KMS-11 (cell line): ENCODE results near the gene RBM38.

Experiments used
- H2AFZ ChIP-seq: fragments of 200-600 bp; sonication (generic); 2 replicates; pipeline ENCODE4 v1.6.1; 2016; ENCODE audit warnings: antibody characterized with exemption, mixed run types, low read depth
- H3K27ac ChIP-seq: fragments of 200-600 bp; sonication (generic); 2 replicates; pipeline ENCODE4 v1.6.1; 2016; ENCODE audit warnings: mild to moderate bottlenecking, mixed run types
- H3K27me3 ChIP-seq: fragments of 200-600 bp; sonication (generic); 2 replicates; pipeline ENCODE4 v1.6.1; 2017; ENCODE audit warnings: mild to moderate bottlenecking, low read depth, mixed run types, moderate library complexity; ENCODE audit not compliant: insufficient read depth
- H3K36me3 ChIP-seq: fragments of 200-600 bp; sonication (generic); 2 replicates; pipeline ENCODE4 v1.6.1; 2017; ENCODE audit warnings: mild to moderate bottlenecking, mixed run types; ENCODE audit not compliant: insufficient read depth
- H3K4me1 ChIP-seq: fragments of 200-600 bp; sonication (generic); 2 replicates; pipeline ENCODE4 v1.6.1; 2016; ENCODE audit warnings: mild to moderate bottlenecking, low read depth, mixed run types; ENCODE audit not compliant: poor library complexity, severe bottlenecking
- H3K4me2 ChIP-seq: fragments of 200-600 bp; sonication (generic); 2 replicates; pipeline ENCODE4 v1.7.0; 2016; ENCODE audit warnings: mild to moderate bottlenecking, mixed run types
- H3K4me3 ChIP-seq: fragments of 200-600 bp; sonication (generic); IDR thresholded peaks from 2 replicates; pipeline ENCODE4 v1.6.1; 2017; ENCODE audit warnings: low read depth, low read length, mixed read lengths; ENCODE audit not compliant: insufficient read depth
- H3K79me2 ChIP-seq: fragments of 200-600 bp; sonication (generic); 2 replicates; pipeline ENCODE4 v1.6.1; 2016; ENCODE audit warnings: low read depth, mixed run types; ENCODE audit not compliant: insufficient read depth
- H3K9ac ChIP-seq: fragments of 200-600 bp; sonication (generic); 2 replicates; pipeline ENCODE4 v1.6.1; 2016; ENCODE audit warnings: mild to moderate bottlenecking, mixed run types
- H4K20me1 ChIP-seq: fragments of 200-600 bp; sonication (generic); 2 replicates; pipeline ENCODE4 v1.6.1; 2016; ENCODE audit warnings: mild to moderate bottlenecking, mixed run types; ENCODE audit not compliant: insufficient read depth
- TF ChIP-seq, protein P1 (sequence below): fragments of 200-600 bp; sonication (generic); conservative IDR thresholded peaks from 2 replicates; pipeline ENCODE4 v1.6.1; 2017; ENCODE audit warnings: low read depth, mild to moderate bottlenecking, antibody characterized with exemption, low read length, moderate library complexity, mixed read lengths

The RBM38 gene

DNA sequence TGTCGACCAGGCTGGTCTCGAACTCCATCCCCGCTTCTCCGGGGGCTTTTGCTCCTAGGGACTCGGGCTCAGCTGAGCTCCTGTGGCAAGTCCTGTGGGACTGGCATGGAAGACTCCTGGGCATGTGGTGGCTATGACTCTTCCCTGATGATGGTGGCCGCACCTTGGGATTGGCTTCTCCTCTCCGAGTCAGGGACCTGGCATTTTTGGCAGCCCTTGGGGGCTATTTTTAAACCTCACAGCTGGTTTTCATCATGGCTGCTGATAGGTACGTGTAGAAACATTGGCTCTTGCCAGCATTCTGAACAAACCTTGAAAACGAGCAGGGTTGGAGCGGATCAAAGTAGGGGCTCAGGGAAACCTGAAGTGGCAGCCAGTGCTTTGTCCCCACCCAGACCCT lies 54.1 kb downstream of the RBM38 start:
- TF ChIP-seq, protein P1, sequence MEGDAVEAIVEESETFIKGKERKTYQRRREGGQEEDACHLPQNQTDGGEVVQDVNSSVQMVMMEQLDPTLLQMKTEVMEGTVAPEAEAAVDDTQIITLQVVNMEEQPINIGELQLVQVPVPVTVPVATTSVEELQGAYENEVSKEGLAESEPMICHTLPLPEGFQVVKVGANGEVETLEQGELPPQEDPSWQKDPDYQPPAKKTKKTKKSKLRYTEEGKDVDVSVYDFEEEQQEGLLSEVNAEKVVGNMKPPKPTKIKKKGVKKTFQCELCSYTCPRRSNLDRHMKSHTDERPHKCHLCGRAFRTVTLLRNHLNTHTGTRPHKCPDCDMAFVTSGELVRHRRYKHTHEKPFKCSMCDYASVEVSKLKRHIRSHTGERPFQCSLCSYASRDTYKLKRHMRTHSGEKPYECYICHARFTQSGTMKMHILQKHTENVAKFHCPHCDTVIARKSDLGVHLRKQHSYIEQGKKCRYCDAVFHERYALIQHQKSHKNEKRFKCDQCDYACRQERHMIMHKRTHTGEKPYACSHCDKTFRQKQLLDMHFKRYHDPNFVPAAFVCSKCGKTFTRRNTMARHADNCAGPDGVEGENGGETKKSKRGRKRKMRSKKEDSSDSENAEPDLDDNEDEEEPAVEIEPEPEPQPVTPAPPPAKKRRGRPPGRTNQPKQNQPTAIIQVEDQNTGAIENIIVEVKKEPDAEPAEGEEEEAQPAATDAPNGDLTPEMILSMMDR: no peak
- H3K27ac ChIP-seq: no peak overlapping the region
- no peaks in the 10 kb centered on the region for H3K79me2 ChIP-seq
- no peak overlapping the region for H3K4me2 ChIP-seq
- H3K9ac ChIP-seq: no peak overlapping the region
- no peaks in the 10 kb centered on the region; the same call in 1 of the 2 replicates for H3K27me3 ChIP-seq
- H4K20me1 ChIP-seq: no peaks in the 10 kb centered on the region
- no peak overlapping the region for H2AFZ ChIP-seq
- H3K4me1 ChIP-seq: no peaks in the 10 kb centered on the region
- no peak overlapping the region for H3K4me3 ChIP-seq
- H3K36me3 ChIP-seq: no peaks in the 10 kb centered on the region

DNA sequence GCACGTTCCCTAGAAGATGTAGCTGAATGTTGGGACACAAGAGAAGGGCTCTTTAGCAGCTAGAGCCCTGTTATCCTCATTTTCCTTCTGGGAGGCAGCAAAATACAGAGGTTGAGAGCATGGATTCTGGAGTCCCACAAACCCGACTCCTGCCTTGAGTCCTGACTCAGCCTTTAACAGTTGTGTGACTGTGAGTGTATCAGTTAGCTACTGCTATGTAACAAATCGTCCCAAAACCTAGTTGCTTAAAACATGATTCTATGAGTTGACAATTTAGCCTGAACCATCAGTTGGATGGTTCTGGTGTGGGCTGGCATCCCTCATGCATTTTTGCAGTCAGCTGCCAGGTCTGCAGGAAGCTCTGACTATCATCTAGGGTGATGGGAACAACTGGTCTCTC lies 54.6 kb downstream of the RBM38 start:
- Histone ChIP-seq H3K27ac (no peak overlapping the region), H4K20me1 (no peaks in the 10 kb centered on the region), H3K4me2 (no peak overlapping the region), H3K4me1 (no peaks in the 10 kb centered on the region), H3K9ac (no peak overlapping the region), H2AFZ (no peak overlapping the region), H3K27me3 (no peaks in the 10 kb centered on the region; the same call in 1 of the 2 replicates), H3K36me3 (no peaks in the 10 kb centered on the region), H3K79me2 (no peaks in the 10 kb centered on the region), H3K4me3 (no peak overlapping the region)
- TF ChIP-seq, protein P1: no peak

DNA sequence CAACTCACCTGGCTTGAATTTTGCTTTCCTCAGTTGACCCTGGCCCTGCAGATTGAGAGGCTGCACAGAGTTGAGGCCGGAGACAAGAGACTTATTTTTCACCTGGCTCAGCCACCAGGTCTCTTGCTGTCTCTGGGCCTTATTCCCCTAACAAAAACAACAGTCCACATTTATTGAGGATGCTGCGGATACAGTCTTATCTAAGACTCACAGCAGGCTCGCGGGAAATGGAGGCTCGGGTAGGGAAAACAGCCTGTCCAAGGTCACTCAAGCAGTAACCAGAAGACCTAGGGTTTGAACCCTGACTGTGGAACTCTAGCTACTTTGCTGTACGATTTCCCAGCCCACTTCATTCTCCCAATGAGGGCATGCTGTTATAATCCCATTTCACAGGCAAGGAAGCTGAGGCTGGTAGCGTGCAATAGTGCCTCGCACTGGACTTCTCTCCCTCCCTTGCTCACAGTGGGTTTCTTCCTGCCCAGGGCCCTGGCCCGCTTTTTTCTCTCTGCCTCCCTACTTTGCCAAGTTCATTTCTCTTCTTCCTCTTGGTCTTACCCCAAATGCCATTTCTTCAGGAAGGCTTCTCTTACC lies 57.7 kb downstream of the RBM38 start:
- TF ChIP-seq, protein P1: no peak
- Histone ChIP-seq H3K27ac (no peak overlapping the region), H3K4me1 (no peaks in the 10 kb centered on the region), H4K20me1 (no peaks in the 10 kb centered on the region), H3K79me2 (no peaks in the 10 kb centered on the region), H2AFZ (no peak overlapping the region), H3K4me3 (no peak overlapping the region), H3K4me2 (no peak overlapping the region), H3K27me3 (no peaks in the 10 kb centered on the region; the same call in 1 of the 2 replicates), H3K36me3 (no peaks in the 10 kb centered on the region), H3K9ac (no peak overlapping the region)

DNA sequence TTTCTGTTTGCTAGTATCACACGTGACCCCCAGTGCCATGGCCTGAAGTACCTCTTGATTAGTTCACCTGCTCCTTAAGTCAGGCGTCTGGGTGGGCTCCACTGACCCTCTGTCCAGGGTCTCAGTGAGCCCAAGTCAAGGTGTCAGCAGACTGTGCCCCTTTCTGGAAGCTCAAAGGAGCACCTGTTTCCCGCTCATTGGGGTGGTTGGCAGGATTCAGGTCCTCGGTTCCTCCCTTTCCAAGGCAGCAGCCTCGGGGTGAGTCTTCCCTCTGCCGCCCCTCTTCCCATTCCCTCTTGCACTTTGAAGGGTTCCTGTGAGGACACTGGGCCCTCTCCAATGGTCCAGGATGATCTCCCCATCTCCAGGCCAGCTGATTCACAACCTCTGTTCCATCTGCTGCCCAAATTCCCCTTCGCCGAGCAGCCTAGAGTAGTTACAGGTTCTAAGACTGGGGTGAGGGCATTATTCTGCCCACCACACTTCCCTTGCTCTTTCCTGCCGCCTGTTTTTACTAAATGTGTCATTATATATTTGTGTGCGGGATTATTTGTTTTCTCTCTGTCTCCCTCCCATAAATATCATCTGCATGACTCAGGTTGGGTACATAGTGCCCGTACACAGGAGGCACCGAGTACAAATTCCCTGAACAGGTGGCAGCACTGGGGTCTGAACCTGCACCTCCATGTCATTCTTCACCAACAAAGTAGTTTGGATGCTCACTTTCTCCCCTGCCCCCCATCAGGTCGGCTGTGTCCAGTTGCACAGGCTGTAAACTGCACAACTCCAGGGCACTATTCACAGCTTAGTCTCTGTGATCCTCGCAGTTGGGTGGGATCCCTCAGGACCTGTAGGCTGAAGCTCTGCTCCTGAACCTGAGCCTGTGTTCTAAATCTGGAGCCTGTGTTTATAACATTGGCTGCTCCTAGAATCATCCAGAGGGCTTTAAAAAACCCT lies 58.5 kb downstream of the RBM38 start:
- TF ChIP-seq, protein P1: no peak

More for the DNA sequence above, 58.5 kb downstream of the RBM38 start:
- H4K20me1 ChIP-seq: no peaks in the 10 kb centered on the region
- H3K4me1 ChIP-seq: no peaks in the 10 kb centered on the region
- no peaks in the 10 kb centered on the region for H3K79me2 ChIP-seq
- H3K4me3 ChIP-seq: no peak overlapping the region
- H2AFZ ChIP-seq: no peak overlapping the region
- H3K9ac ChIP-seq: no peak overlapping the region
- no peaks in the 10 kb centered on the region for H3K36me3 ChIP-seq
- H3K27ac ChIP-seq: no peak overlapping the region
- no peaks in the 10 kb centered on the region; the same call in 1 of the 2 replicates for H3K27me3 ChIP-seq
- no peak overlapping the region for H3K4me2 ChIP-seq
